Endothelial cell (in vitro differentiated cells): ENCODE results near the gene GNA14. TPM values are rescaled to one million over a fixed set of nuclear protein-coding genes. Genes with fewer than 3 reads are reported as not detected.
A peak's percentile ranks its signal among the peaks of the same experiment; 100 is the strongest.
"Not testable (repeated sequence)": the region's sequence is repeated elsewhere in the genome, so short reads cannot be mapped to it uniquely, and the experiment has no call there.

Experiments
- DNase-seq: peaks from one replicate; pipeline ENCODE4 v3.0.0; 2021; ENCODE audit warnings: low spot score
- H3K27ac Mint-ChIP-seq: one replicate; pipeline ENCODE4 v1.8.0; 2021; ENCODE audit warnings: mixed read lengths, inconsistent platforms; ENCODE audit not compliant: unreplicated experiment
- H3K27me3 Mint-ChIP-seq: one replicate; pipeline ENCODE4 v1.8.0; 2021; ENCODE audit warnings: mild to moderate bottlenecking, moderate library complexity, mixed read lengths, inconsistent platforms; ENCODE audit not compliant: unreplicated experiment
- H3K36me3 Mint-ChIP-seq: one replicate; pipeline ENCODE4 v1.8.0; 2021; ENCODE audit warnings: mild to moderate bottlenecking, low read depth, mixed read lengths, inconsistent platforms; ENCODE audit not compliant: unreplicated experiment
- H3K4me1 Mint-ChIP-seq: one replicate; pipeline ENCODE4 v1.8.0; 2021; ENCODE audit warnings: mild to moderate bottlenecking, mixed read lengths, inconsistent platforms; ENCODE audit not compliant: unreplicated experiment
- H3K4me3 Mint-ChIP-seq: one replicate; pipeline ENCODE4 v1.8.0; 2021; ENCODE audit warnings: mild to moderate bottlenecking, mixed read lengths, inconsistent platforms; ENCODE audit not compliant: unreplicated experiment
- H3K9me3 Mint-ChIP-seq: one replicate; pipeline ENCODE4 v1.8.0; 2021; ENCODE audit warnings: mixed read lengths, inconsistent platforms; ENCODE audit not compliant: unreplicated experiment
- total RNA-seq: library from RNA; stranded (reverse); fragmentation: NEBNext Ultra II Directional; extraction: Animal tissue kit (Norgen Biotek cat#: 25700); gene quantifications from one replicate; pipeline ENCODE4 v1.2.1, GENCODE V29; 2021; ENCODE audit not compliant: unreplicated experiment
- TF ChIP-seq, protein P1 (sequence below): fragments of 200-600 bp; sonication (generic); IDR thresholded peaks from one replicate; pipeline ENCODE4 v1.5.0; 2021; ENCODE audit warnings: antibody characterized with exemption; ENCODE audit not compliant: unreplicated experiment

The GNA14 gene
- total RNA-seq, 1 donor from 2014 or later, result 10.6 TPM

DNA sequence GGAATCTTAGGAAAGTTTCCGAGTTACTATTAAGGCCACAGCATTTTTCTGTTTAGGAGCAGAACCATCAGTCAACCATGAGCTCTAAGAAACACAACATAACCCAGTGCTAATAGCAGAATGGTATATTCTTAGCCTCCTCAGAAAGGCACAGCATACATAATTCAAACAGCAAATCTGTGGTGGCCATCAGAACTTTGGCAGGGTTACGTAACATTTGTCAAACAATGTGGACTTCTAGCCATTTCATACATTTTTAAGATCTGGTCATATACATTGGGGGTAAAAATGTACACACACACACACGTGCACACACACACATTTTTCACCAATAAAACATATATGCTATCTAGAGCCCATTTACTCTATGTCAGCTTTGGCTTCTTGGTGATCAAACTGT, 225.2 kb downstream of the GNA14 start:
- H3K27ac Mint-ChIP-seq, result no peak overlapping the region
- TF ChIP-seq, protein P1, sequence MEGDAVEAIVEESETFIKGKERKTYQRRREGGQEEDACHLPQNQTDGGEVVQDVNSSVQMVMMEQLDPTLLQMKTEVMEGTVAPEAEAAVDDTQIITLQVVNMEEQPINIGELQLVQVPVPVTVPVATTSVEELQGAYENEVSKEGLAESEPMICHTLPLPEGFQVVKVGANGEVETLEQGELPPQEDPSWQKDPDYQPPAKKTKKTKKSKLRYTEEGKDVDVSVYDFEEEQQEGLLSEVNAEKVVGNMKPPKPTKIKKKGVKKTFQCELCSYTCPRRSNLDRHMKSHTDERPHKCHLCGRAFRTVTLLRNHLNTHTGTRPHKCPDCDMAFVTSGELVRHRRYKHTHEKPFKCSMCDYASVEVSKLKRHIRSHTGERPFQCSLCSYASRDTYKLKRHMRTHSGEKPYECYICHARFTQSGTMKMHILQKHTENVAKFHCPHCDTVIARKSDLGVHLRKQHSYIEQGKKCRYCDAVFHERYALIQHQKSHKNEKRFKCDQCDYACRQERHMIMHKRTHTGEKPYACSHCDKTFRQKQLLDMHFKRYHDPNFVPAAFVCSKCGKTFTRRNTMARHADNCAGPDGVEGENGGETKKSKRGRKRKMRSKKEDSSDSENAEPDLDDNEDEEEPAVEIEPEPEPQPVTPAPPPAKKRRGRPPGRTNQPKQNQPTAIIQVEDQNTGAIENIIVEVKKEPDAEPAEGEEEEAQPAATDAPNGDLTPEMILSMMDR, result no peak
- H3K4me1 Mint-ChIP-seq, result no peaks in the 10 kb centered on the region
- H3K9me3 Mint-ChIP-seq, result no peaks in the 10 kb centered on the region
- no peak overlapping the region for H3K4me3 Mint-ChIP-seq
- H3K36me3 Mint-ChIP-seq, result peaks cover 9% of the 10 kb centered on the region
- H3K27me3 Mint-ChIP-seq, result no peaks in the 10 kb centered on the region
- DNase-seq, result no peak

DNA sequence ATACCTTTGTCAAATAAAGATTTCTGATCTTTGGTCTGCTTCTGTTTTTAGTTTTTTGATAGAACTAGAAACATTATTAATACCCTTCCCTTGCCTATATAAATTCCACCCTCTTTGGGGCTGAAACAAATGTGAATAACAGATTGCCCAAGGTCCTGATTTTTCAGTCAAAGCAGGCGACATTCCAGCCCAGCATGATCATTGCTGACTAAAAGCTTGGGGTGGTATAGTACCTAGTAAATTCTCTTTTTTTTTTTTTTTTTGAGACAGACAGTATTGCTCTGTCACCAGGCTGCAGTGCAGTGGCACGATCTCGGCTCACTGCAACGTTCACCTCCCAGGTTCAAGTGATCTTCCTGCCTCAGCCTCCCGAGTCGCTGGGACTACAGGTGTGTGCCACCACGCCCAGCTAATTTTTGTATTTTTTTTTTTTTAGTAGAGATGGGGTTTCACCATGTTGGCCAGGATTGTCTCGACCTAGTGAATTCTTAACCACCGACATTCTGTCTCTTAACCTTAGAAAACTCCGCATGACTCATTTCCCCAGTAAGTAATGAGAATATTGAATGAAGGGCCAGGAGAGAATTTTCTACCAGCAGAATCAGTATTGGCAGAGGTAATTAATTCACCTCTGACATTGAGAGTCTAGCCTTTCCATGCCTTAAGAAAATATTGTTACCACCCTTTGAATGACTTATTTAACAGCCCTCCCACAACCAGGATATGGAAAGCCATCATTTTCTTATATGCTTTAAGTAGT, 226.4 kb downstream of the GNA14 start:
- TF ChIP-seq, protein P1, result no peak
- DNase-seq, result no peak
- Mint-ChIP-seq H3K4me3 (no peak overlapping the region), H3K36me3 (peaks cover 9% of the 10 kb centered on the region), H3K4me1 (peaks cover 5% of the 10 kb centered on the region), H3K27ac (no peak overlapping the region), H3K27me3 (no peaks in the 10 kb centered on the region), H3K9me3 (no peaks in the 10 kb centered on the region)

DNA sequence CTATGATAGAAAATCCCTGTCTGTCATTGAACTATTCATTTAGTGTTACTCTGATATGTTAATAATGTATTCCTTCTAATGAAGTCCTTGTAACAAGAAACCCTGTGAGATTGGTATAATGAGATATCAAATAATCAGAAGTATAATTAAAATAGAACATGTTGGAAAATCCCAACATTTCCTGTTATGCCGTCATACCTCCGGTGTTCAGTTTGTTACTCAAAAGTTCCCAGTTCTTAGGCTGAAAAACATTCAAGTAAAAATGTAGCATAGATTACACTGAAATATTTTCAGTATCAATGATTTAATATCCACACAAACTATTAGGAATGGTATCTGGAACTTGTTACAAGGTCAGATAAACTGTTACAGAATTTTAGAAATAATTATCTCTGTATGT, 227.5 kb downstream of the GNA14 start:
- Mint-ChIP-seq H3K4me1 (peaks cover 5% of the 10 kb centered on the region), H3K9me3 (no peaks in the 10 kb centered on the region), H3K27ac (no peak overlapping the region), H3K27me3 (no peaks in the 10 kb centered on the region), H3K36me3 (peaks cover 9% of the 10 kb centered on the region), H3K4me3 (no peak overlapping the region)
- TF ChIP-seq, protein P1, result no peak
- no peak for DNase-seq

DNA sequence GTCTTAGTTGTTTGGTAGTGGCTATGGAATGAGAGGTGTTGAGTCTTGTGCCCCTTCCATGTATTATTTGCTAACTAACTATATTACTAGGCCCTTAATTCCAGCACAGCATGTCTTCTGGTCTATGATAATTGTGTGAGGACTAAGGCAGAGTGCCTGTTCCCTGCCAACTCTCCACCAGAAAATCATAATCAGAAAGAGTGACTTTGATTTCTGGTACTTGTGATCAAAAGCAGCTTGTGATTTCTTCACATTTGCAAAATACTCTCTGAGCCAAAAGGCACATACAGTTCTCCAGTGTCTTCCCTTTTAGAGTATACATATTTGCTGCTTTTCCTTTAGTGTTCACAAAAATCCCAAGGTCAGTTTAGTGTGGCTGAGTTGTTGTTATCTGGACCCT, 229.9 kb downstream of the GNA14 start:
- Mint-ChIP-seq H3K27ac (no peak overlapping the region), H3K4me3 (no peak overlapping the region), H3K9me3 (no peaks in the 10 kb centered on the region), H3K4me1 (peaks cover 5% of the 10 kb centered on the region), H3K36me3 (peaks cover 4% of the 10 kb centered on the region), H3K27me3 (no peaks in the 10 kb centered on the region)
- no peak for DNase-seq
- TF ChIP-seq, protein P1, result no peak

DNA sequence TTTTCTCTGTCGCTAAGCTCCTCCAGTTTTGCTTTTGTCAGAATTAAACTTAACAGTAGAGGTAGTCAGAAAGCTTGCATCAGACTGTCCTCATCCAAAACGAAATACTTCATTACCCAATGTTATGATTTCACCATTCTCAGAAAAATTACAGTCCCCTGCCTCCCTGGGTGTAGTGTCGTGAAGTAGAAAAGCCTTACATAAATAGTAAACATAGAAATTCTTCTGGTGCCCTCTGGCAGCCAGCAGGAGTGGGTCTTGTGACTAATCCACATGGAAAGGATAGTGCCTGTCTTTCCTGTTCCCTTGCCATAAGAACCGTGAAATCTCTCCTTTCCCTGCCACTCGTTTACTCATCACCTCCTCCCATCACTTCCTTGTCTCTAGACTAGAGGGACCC, 230.6 kb downstream of the GNA14 start:
- peaks cover 5% of the 10 kb centered on the region for H3K4me1 Mint-ChIP-seq
- H3K27me3 Mint-ChIP-seq, result no peaks in the 10 kb centered on the region
- no peak overlapping the region for H3K27ac Mint-ChIP-seq
- TF ChIP-seq, protein P1, result no peak
- H3K4me3 Mint-ChIP-seq, result no peak overlapping the region
- peaks cover 4% of the 10 kb centered on the region for H3K36me3 Mint-ChIP-seq
- no peaks in the 10 kb centered on the region for H3K9me3 Mint-ChIP-seq
- DNase-seq, result no peak

DNA sequence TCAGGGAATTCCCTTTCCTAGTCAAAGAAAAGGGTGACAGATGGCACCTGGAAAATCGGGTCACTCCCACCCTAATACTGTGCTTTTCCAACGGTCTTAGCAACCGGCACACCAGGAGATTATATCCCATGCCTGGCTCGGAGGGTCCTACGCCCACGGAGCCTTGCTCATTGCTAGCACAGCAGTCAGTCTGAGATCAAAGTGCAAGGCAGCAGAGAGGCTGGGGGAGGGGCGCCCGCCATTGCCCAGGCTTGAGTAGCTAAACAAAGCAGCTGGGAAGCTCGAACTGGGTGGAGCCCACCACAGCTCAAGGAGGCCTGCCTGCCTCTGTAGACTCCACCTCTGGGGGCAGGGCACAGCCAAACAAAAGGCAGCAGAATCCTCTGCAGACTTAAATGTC, 239.6 kb downstream of the GNA14 start:
- not testable (repeated sequence) for H3K27ac Mint-ChIP-seq, DNase-seq, H3K4me1 Mint-ChIP-seq, H3K27me3 Mint-ChIP-seq
- peak overlapping the region; percentile 89 for H3K4me3 Mint-ChIP-seq
- H3K36me3 Mint-ChIP-seq, result peaks cover 54% of the 10 kb centered on the region
- peaks cover 12% of the 10 kb centered on the region for H3K9me3 Mint-ChIP-seq
